ENCODE measurements around the gene PRPH. TPM values are rescaled to one million over a fixed set of nuclear protein-coding genes. Genes with fewer than 3 reads are reported as not detected.
"Not testable (repeated sequence)": the region's sequence is repeated elsewhere in the genome, so short reads cannot be mapped to it uniquely, and the experiment has no call there.

PRPH gene
- total RNA-seq (2014; rRNA removed; shearing (Covaris generic)): 0.10 TPM in 1 of 2 replicates, not detected in the other

GRCh38 chr12:49295082-49295936 lies at the start of gene PRPH:
Gene PRPH, plus strand, starts transcription at chr12:49295147. Its CDS starts 54 bp downstream, at chr12:49295201.
- DNase-seq (ENCODE audit: low spot score): no peak

- no peak for DNase-seq (ENCODE audit: low spot score)
These were observed 43.6 kb upstream of the PRPH start for GRCh38 chr12:49251357-49251756.

GRCh38 chr12:49253033-49253623 lies 41.8 kb upstream of the PRPH start:
- DNase-seq (ENCODE audit: low spot score): no peak

DNA sequence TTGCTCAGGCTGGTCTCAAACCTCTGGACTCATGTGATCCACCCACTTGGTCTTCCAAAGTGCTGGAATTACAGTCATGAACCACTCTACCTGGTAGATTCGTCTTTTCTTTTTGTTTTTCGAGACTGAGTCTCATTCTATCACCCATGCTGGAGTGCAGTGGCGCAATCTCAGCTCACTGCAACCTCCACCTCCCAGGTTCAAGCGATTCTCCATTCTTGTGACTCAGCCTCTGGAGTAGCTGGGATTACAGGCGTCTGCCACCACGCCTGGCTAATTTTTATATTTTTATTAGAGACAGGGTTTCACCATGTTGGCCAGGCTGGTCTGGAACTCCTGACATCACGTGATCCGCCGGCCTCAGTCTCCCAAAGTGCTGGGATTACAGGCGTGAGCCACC lies 39.5 kb upstream of the PRPH start:
- not testable (repeated sequence) for DNase-seq (ENCODE audit: low spot score)

- DNase-seq (ENCODE audit: low spot score): no peak
These were observed 38.9 kb upstream of the PRPH start for GRCh38 chr12:49255857-49256637.

GRCh38 chr12:49257508-49258184 lies 37.3 kb upstream of the PRPH start:
- not testable (repeated sequence) for DNase-seq (ENCODE audit: low spot score)

DNA sequence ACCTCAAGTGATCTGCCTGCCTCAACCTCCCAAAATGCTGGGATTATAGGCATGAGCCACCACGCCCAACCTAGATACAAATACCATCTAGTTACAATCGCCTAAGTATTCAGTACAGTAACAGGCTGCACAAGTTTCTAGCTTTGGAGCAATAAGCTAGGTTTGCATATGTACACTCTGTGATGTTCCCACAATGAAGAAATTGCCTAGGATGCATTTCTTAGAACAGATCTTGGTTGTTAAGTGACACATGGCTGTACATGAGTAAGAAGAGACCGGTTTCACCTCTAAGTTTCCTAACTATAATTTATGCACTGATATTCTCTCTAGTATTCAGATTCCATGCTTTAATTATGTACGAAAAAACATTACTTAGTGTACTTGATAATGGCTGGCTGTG lies 35.5 kb upstream of the PRPH start:
- no peak for DNase-seq (ENCODE audit: low spot score)

DNA sequence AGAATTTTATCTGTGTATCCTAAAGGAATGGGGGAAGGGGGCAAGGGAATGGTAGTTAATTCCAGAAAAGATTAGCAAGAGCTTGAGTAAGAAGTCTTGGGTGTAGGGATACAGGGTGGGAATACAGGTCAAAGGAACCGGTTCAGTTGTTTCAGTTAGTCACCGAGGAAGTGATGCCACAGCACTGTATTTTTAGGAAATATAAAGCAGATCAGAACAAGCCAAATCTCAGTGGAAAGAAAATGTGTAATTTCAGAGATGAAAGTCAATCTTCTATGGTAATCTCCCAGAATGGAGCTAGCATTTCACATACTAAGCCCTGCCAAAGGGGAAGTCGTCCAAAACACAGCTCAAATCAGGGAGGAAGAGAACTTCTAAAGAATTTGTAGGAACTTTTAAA lies 34.8 kb upstream of the PRPH start:
- no peak for DNase-seq (ENCODE audit: low spot score)

- no peak for DNase-seq (ENCODE audit: low spot score)
These were observed 34.2 kb upstream of the PRPH start for GRCh38 chr12:49260571-49261363.

GRCh38 chr12:49261721-49262120 lies 33.2 kb upstream of the PRPH start:
- no peak for DNase-seq (ENCODE audit: low spot score)

DNA sequence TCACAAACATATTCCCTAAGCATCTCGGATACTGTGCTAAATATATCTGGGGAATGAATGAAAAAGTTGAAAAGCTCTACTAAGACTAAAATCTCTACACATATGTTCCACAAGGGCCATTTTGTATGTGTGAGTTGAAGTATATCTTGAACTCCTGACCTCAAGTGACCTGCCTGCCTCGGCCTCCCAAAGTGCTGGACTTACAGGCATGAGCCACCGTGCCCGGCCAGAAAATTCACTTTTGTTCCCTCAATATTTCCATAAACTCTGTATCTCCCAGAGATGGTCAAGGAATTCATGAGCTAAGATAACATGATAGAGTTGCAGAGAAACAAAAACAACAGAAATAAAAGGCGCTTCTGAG lies 31.6 kb upstream of the PRPH start:
- no peak for DNase-seq (ENCODE audit: low spot score)

GRCh38 chr12:49264466-49264872 lies 30.5 kb upstream of the PRPH start:
- DNase-seq (ENCODE audit: low spot score): no peak

- DNase-seq (ENCODE audit: low spot score): peak; percentile 92
These were observed 29.8 kb upstream of the PRPH start, which contains the start of gene TUBA1C for GRCh38 chr12:49264873-49265792. Gene TUBA1C, plus strand, starts transcription at chr12:49265082. Its CDS starts 100 bp downstream, at chr12:49265182.

DNA sequence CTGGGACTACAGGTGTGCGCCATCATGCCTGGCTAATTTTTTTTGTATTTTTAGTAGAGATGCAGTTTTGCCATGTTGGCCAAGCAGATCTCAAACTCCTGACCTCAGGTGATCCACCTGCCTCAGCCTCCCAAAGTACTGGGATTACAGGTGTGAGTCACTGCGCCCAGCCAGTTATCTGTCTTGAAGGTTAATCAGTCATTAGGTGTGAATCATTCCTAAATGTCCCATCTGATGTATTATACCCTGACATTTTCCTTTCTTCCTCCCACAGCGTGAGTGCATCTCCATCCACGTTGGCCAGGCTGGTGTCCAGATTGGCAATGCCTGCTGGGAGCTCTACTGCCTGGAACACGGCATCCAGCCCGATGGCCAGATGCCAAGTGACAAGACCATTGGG lies 25.8 kb upstream of the PRPH start:
- DNase-seq (ENCODE audit: low spot score): not testable (repeated sequence)

- no peak for DNase-seq (ENCODE audit: low spot score)
These were observed 21.9 kb upstream of the PRPH start for GRCh38 chr12:49272790-49273725.

DNA sequence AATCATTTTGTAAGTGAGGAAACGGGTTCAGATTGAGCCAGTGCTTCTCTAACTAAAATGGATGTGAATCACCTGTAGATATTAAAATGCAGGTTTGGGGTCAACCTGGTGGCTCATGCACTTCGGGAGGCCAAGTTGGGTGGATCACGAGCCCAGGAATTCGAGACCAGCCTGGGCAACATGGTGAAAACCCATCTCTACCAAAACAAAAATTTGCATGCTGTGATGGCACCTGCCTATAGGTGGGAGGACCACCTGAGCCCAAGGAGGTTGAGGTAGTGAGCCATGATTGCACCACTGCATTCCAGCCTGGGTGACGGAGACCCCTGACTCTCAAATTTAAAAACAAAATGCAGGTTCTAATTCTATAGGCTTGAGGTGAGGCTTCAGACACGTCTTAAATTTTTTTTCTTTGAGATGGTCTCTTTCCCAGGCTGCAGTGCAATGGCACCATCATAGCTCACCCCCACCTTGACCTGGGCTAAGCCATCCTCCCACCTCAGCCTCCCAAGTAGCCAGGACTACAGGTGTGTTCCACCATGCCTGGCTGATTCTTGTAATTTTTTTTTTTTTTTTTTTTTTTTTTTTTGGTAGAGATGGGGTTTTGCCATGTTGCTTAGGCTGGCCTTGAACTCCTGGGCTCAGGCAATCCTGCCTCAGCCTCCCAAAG lies 21.1 kb upstream of the PRPH start:
- DNase-seq (ENCODE audit: low spot score): no peak

DNA sequence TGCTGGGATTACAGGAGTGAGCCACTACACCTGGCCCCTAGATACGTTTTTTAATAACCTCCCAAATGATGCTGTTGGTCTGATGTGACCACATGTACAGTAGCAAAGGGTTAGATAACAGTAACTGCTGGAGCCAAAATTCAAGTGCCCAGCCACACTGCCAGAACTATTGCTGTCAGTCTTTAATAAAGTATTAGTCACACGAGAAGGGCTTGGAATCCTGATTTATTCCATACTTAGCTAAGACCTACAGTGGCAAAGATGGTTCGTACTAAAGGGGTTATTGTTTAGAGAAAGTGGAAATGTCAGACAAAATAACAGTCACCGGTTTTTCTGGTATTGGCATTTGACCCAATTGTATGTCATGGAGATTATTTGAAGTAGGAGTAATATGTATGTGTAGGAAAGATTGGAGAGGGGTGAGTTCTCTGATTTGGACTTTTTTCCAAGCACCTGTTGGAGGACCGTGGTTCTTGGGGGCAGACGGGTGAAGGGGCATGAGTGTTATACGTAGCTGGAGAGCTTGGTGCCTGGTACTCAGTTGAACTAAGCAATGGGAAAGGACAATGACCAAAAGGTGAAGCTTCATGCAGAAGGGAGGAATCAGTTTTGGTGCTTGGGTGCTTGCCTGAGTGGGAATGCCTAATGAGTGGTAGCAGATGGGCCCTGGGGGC lies 20.4 kb upstream of the PRPH start:
- no peak for DNase-seq (ENCODE audit: low spot score)
